HEK293 (cell line): Measurements from ENCODE around the gene PRR19.
A peak's percentile ranks its signal among the peaks of the same experiment; 100 is the strongest.

Source experiments
- CTCF ChIA-PET: fragments of 350-600 bp; formaldehyde crosslinking; extraction: SDS; loops from one replicate; lab custom pipeline; 2021; ENCODE audit warnings: antibody characterized with exemption; lab: Yijun Ruan, JAX
- POLR2A ChIA-PET: fragments of 300-600 bp; formaldehyde crosslinking; extraction: SDS; loops from one replicate; lab custom pipeline; 2020; ENCODE audit warnings: antibody characterized with exemption, inconsistent platforms; lab: Yijun Ruan, JAX
- H3K27ac ChIP-seq: fragments of 200-500 bp; sonication (Bioruptor generic); 2 replicates; pipeline ENCODE4 v1.5.1; 2014; ENCODE audit warnings: low read depth, low read length, control low read depth, inconsistent platforms; ENCODE audit errors: extremely low read depth
- H3K36me3 ChIP-seq, 2 experiments: fragments of 200-500 bp in 1 of 2; sonication (Bioruptor generic) in 1 of 2; 1 replicate in 1 of 2; 2 replicates in 1 of 2; pipeline ENCODE4 v1.5.1; 2014 to 2017; ENCODE audit warnings: inconsistent platforms in 2 of 2, low read length in 2 of 2; ENCODE audit not compliant: control insufficient read depth in 2 of 2, insufficient read depth in 1 of 2
- H3K4me1 ChIP-seq: fragments of 200-500 bp; sonication (Bioruptor generic); 2 replicates; pipeline ENCODE4 v1.5.1; 2014; ENCODE audit warnings: mild to moderate bottlenecking, low read length, inconsistent platforms; ENCODE audit not compliant: control insufficient read depth, insufficient read depth
- H3K4me3 ChIP-seq: 2 replicates; pipeline ENCODE4 v1.5.1; 2011; ENCODE audit warnings: low read depth, mild to moderate bottlenecking, control low read depth, low read length, moderate library complexity
- H3K9me3 ChIP-seq: fragments of 200-500 bp; sonication (Bioruptor generic); 2 replicates; pipeline ENCODE4 v1.5.1; 2014; ENCODE audit warnings: low read depth, low read length, inconsistent platforms; ENCODE audit not compliant: control insufficient read depth, insufficient read depth
- CTCF ChIP-seq: fragments of 450-650 bp; formaldehyde crosslinking; IDR thresholded peaks from 2 replicates; pipeline ENCODE4 v1.5.1; 2016; ENCODE audit warnings: missing biosample characterization, missing genetic modification characterization
- HOXD13 ChIP-seq: sonication (generic); formaldehyde crosslinking; IDR thresholded peaks from 2 replicates; pipeline ENCODE4 v1.8.0; 2022; ENCODE audit warnings: missing genetic modification reagents, borderline replicate concordance
- PRDM10 ChIP-seq: fragments of 450-650 bp; formaldehyde crosslinking; IDR thresholded peaks from 2 replicates; pipeline ENCODE4 v1.5.1; 2016; ENCODE audit warnings: missing biosample characterization, missing genetic modification characterization
- PRDM2 ChIP-seq: fragments of 450-650 bp; formaldehyde crosslinking; IDR thresholded peaks from 2 replicates; pipeline ENCODE4 v1.5.1; 2016; ENCODE audit warnings: missing biosample characterization, missing genetic modification characterization, borderline replicate concordance
- RBAK ChIP-seq: fragments of 450-650 bp; formaldehyde crosslinking; IDR thresholded peaks from 2 replicates; pipeline ENCODE4 v1.5.1; 2016; ENCODE audit warnings: missing biosample characterization, missing genetic modification characterization
- TRIM28 ChIP-seq: IDR thresholded peaks from 2 replicates; pipeline ENCODE4 v1.6.1; 2011; ENCODE audit warnings: low read length, control low read depth, borderline replicate concordance
- ZBTB48 ChIP-seq: fragments of 450-650 bp; formaldehyde crosslinking; IDR thresholded peaks from 2 replicates; pipeline ENCODE4 v1.5.1; 2016; ENCODE audit warnings: missing biosample characterization, missing genetic modification characterization
- ZNF335 ChIP-seq: fragments of 450-650 bp; formaldehyde crosslinking; conservative IDR thresholded peaks from 2 replicates; pipeline ENCODE4 v1.5.1; 2016; ENCODE audit warnings: missing biosample characterization, missing genetic modification characterization
- ZNF341 ChIP-seq: fragments of 450-650 bp; formaldehyde crosslinking; IDR thresholded peaks from 2 replicates; pipeline ENCODE4; 2016; ENCODE audit warnings: low read depth, missing biosample characterization, missing genetic modification characterization
- ZNF404 ChIP-seq: fragments of 450-650 bp; formaldehyde crosslinking; IDR thresholded peaks from 2 replicates; pipeline ENCODE4 v1.5.1; 2017; ENCODE audit warnings: missing biosample characterization, missing genetic modification characterization
- ZNF426 ChIP-seq: fragments of 450-650 bp; formaldehyde crosslinking; IDR thresholded peaks from 2 replicates; pipeline ENCODE4 v1.5.1; 2017; ENCODE audit warnings: missing biosample characterization, missing genetic modification characterization, mild to moderate bottlenecking, inconsistent platforms, moderate library complexity
- ZNF521 ChIP-seq: fragments of 450-650 bp; formaldehyde crosslinking; IDR thresholded peaks from 2 replicates; pipeline ENCODE4 v1.5.1; 2017; ENCODE audit warnings: missing biosample characterization, mild to moderate bottlenecking, missing genetic modification characterization
- ZNF530 ChIP-seq: fragments of 450-650 bp; formaldehyde crosslinking; IDR thresholded peaks from 2 replicates; pipeline ENCODE4 v1.5.1; 2016; ENCODE audit warnings: low read depth, missing biosample characterization, missing genetic modification characterization
- ZNF555 ChIP-seq: fragments of 450-650 bp; formaldehyde crosslinking; conservative IDR thresholded peaks from 2 replicates; pipeline ENCODE4 v1.5.1; 2017; ENCODE audit warnings: missing biosample characterization, mild to moderate bottlenecking, missing genetic modification characterization, inconsistent platforms
- ZNF664 ChIP-seq: fragments of 450-650 bp; formaldehyde crosslinking; IDR thresholded peaks from 2 replicates; pipeline ENCODE4 v1.5.1; 2016; ENCODE audit warnings: missing biosample characterization, missing genetic modification characterization
- ZNF692 ChIP-seq: fragments of 450-650 bp; formaldehyde crosslinking; IDR thresholded peaks from 2 replicates; pipeline ENCODE4 v1.5.1; 2016; ENCODE audit warnings: missing biosample characterization, missing genetic modification characterization
- TF ChIP-seq, protein P1 (sequence below): fragments of 450-650 bp; formaldehyde crosslinking; IDR thresholded peaks from 2 replicates; pipeline ENCODE4 v1.5.1; 2017; ENCODE audit warnings: missing biosample characterization, missing genetic modification characterization

Gene PRR19

GRCh38 chr19:42325896-42326771, 24.2 kb downstream of the PRR19 start (continued):
- 0 out of 2 replicates have a peak, but pooled peaks have one; percentile 9 for TF ChIP-seq ZNF692 (tag by site-specific recombination)
- TF ChIP-seq, protein P1, sequence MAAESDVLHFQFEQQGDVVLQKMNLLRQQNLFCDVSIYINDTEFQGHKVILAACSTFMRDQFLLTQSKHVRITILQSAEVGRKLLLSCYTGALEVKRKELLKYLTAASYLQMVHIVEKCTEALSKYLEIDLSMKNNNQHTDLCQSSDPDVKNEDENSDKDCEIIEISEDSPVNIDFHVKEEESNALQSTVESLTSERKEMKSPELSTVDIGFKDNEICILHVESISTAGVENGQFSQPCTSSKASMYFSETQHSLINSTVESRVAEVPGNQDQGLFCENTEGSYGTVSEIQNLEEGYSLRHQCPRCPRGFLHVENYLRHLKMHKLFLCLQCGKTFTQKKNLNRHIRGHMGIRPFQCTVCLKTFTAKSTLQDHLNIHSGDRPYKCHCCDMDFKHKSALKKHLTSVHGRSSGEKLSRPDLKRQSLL (tag by site-specific recombination), result no peak
- TF ChIP-seq ZNF530 (tag by site-specific recombination), result no peak
- TF ChIP-seq ZNF426 (tag by site-specific recombination), result no peak
- no peak for TF ChIP-seq ZNF521 (tag by site-specific recombination)
- 0 out of 2 replicates have a peak, but pooled peaks have one; percentile 8 for TF ChIP-seq ZNF404 (tag by site-specific recombination)
- TF ChIP-seq ZNF341, result no peak
- TF ChIP-seq ZBTB48 (tag by site-specific recombination), result peak; percentile 20
- TF ChIP-seq ZNF335 (tag by site-specific recombination), result peak; percentile 70
- peak; percentile 9; the same call in 1 of the 2 replicates for TF ChIP-seq PRDM10 (tag by site-specific recombination)
- no peak for TF ChIP-seq RBAK
- TF ChIP-seq CTCF (tag by site-specific recombination), result peak; percentile 91
- no peak for TF ChIP-seq ZNF555 (tag by site-specific recombination)
- TF ChIP-seq HOXD13 (CRISPR knock-in tag), result no peak
- TF ChIP-seq, all 188 proteins: peak for 9

DNA sequence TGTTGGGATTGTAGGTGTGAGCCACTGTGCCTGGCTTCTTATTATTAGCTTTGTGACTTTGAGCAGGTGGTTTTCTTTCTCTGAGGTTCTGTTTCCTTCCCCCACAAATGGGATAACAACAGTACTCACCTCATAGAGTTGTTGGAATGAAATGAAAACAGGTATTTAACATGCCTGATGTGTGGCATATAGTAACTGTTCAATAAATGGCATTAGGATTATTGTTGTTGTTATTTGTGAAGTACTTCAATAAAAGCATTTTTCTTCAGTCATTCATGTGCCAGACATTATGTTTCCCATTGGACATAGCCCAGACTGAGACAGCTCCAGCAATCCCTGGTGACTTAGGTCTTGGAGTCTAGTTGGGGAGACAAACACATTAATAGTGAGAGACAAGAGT, 25.0 kb downstream of the PRR19 start:
- H3K36me3 ChIP-seq, result no peaks in the 10 kb centered on the region; a peak in 1 of 3 replicates
- H3K4me3 ChIP-seq, result peak overlapping the region; percentile 67
- peak overlapping the region; percentile 92; the same call in 1 of the 2 replicates for H3K27ac ChIP-seq
- peaks cover 43% of the 10 kb centered on the region for H3K4me1 ChIP-seq
- TF ChIP-seq TRIM28 (no peak), ZNF664 (tag by site-specific recombination) (peak; percentile 97), PRDM2 (no peak), ZNF335 (tag by site-specific recombination) (peak; percentile 43; the same call in 1 of the 2 replicates)
- ChIA-PET CTCF (interaction anchor here (1.0 to 1.8 kb wide), 5 partner anchors 16 to 113 kb away, joined by 3 to 7 read pairs (median 5); no protein-coding TSS in a partner anchor), POLR2A (interaction anchor here (1.5 kb wide), 2 partner anchors 25 to 44 kb away, joined by 3 read pairs; partner anchors contain the start of gene PAFAH1B3)
- H3K9me3 ChIP-seq, result no peaks in the 10 kb centered on the region
